Sigmoid colon (tissue), 3 donors: ENCODE measurements around the gene RAET1L.

Experiments
- CTCF ChIP-seq, 4 experiments: fragments of 450-650 bp in 3 of 4; fragments of 200-600 bp in 1 of 4; IDR thresholded peaks; one replicate each; pipeline ENCODE4 v1.5.1; 2016 to 2019; ENCODE audit warnings: antibody characterized with exemption in 4 of 4, mild to moderate bottlenecking in 3 of 4, moderate library complexity in 2 of 4
- POLR2A ChIP-seq, 2 donors: fragments of 450-650 bp; IDR thresholded peaks; one replicate each; pipeline ENCODE4 v1.6.1; 2016; ENCODE audit warnings: antibody characterized with exemption in 2 of 2, mild to moderate bottlenecking in 2 of 2, moderate library complexity in 2 of 2

GRCh38 chr6:150043501-150044412 lies 18.4 kb upstream of the RAET1L start:
- TF ChIP-seq CTCF (IDR thresholded peaks at IDR 0.05) (no peak), POLR2A (IDR thresholded peaks at IDR 0.05) (no peak)
